Measurements from ENCODE around the gene LY9.

DNA sequence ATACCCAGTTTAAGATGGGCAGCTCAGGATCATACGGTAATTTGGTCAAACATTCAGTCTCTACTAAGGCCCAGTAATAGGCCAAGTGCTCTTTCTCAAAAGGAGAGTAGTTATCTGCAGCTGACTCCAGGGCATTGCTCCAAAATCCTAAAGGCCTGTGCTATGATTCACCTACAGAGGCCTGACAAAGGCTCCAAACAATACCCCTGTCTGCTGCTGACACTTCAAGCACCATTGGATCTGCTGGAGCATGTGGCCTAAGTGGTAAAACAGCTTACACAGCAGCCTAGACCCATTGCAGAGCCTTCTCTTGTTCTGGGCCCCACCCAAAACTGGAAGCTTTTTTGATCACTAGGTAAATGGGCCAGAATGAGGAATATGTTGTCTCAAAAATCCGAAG, 34.1 kb upstream of the LY9 start:
- TF ChIP-seq, protein P1, sequence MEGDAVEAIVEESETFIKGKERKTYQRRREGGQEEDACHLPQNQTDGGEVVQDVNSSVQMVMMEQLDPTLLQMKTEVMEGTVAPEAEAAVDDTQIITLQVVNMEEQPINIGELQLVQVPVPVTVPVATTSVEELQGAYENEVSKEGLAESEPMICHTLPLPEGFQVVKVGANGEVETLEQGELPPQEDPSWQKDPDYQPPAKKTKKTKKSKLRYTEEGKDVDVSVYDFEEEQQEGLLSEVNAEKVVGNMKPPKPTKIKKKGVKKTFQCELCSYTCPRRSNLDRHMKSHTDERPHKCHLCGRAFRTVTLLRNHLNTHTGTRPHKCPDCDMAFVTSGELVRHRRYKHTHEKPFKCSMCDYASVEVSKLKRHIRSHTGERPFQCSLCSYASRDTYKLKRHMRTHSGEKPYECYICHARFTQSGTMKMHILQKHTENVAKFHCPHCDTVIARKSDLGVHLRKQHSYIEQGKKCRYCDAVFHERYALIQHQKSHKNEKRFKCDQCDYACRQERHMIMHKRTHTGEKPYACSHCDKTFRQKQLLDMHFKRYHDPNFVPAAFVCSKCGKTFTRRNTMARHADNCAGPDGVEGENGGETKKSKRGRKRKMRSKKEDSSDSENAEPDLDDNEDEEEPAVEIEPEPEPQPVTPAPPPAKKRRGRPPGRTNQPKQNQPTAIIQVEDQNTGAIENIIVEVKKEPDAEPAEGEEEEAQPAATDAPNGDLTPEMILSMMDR (conservative IDR thresholded peaks at IDR 0.05; ENCODE audit: low read length): no peak
- TF ChIP-seq EZH2phosphoT487 (IDR thresholded peaks at IDR 0.05; ENCODE audit: borderline replicate concordance): no peak

All from Loucy (cell line).